HG02973 (cell line): ENCODE data around the gene EDRF1.

Experiments
- ATAC-seq: cut with Tn5 transposase; IDR thresholded peaks from one replicate; pipeline ENCODE4 v1.9.1; 2021; ENCODE audit warnings: moderate library complexity; ENCODE audit not compliant: unreplicated experiment

The EDRF1 gene

GRCh38 chr10:125761961-125762360 lies 42.5 kb downstream of the EDRF1 start:
- ATAC-seq = no peak

DNA sequence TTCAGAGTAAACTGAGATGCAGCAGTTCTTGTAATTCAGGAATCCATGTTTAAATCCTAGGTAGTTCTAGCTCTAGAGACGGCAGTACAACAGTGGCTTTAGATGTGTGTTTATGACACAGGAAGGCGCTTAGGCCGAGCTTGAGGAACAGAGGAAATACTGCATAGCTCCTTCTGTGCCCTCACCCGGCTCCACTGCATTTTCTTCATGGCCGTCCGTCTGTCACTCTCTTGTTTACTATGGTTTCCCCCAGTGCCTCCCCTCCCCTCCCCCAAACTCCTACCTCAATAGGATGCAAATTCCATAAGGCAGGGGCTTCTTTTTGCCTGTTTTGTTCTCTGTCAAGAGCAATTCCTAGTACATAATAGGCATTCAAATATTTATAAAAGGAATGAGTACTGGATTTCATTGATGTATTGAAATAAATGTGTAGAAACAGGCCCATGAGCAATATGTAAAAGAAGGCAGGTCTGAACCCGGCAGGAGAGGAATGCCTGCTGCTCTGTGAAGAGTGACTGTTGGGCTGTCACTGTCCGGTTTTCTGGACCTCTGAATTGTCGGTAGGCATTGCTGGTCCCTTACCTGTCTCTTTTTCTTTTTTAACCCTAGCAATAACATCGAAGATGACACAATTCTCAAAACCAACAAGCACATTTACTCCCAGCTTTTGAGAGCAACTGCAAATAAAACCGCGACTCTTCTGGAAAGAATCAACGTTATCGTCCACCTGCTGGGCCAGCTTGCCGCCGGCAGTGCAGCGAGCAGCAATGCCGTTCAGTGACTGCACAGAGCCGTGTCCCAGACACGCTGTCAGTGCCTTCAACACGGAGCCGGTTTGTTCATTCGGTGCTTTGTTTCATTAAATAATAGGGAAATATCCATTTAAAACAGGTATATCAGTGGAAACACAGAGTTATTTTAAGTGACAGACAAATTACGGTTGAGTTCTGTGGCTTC lies 43.5 kb downstream of the EDRF1 start:
- ATAC-seq = no peak

GRCh38 chr10:125765835-125766234 lies 46.3 kb downstream of the EDRF1 start:
- no peak for ATAC-seq

- no peak for ATAC-seq
Measured at GRCh38 chr10:125766511-125766910, 47.0 kb downstream of the EDRF1 start.

DNA sequence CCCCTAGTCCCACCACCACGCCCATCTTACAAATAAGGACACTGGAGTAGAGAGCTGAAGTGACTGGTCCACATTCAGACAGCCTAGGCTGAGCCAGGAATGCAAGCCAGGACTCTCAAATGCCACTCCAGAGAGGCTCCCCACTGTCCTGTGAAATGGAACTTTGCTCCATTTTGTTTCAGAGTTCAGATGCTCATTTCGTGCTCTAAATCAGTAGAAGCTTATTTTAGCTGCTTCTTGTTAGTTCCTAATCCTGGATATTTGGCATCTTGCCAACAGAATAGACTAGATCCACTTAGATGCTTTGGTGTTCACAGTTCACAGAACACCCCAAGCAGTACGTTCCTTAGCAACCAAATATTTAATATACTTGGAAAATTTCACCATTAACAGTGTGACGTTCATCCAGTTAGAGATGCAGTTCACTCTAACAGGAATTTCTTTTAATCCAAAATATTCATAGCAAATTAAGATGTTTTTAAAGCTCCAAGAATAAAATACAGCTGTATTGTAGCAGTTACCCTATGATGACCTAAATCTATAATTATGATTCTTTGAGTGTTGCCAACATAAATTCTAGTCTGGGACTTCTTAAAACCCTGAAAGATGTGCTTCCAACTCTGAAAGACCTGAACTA lies 48.8 kb downstream of the EDRF1 start:
- ATAC-seq = no peak

DNA sequence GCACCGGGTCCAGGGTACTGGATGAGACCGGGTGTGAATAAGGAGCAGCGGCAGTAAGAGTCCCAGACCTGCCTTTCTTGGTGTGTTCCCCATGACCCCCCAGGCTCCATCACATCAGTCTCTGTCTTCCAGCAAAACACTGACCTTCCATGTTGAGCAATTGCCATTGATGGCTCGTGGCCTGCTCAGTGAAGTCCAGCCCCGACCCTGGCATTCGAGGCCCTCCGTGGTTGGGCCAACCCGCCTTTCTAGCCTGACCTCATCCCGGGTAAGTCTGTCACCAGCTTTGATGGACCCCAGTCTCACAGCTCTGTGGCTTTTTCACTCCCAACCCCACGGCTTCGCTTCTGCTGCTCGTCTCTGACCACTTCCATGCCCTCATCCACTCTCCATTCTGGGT lies 49.7 kb downstream of the EDRF1 start:
- no peak for ATAC-seq

- no peak for ATAC-seq
Measured at GRCh38 chr10:125770844-125771243, 51.3 kb downstream of the EDRF1 start.

- ATAC-seq = no peak
Measured at GRCh38 chr10:125772112-125772863, 52.8 kb downstream of the EDRF1 start.

DNA sequence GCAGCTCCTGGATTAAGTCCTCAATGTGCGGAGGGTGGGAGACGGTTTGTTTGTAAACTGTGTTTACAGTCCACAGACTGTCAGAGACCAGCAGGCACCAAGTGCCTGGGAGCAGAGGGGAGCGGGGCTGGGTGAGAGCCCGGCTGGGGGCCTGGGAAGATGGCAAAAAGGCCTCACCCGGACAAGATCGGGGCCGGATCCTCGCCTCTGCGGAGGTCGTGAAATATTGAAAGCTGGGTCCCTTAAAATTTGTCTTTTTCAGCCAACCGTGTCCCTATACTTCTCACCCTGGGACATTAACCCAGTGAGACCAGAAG lies 53.3 kb downstream of the EDRF1 start:
- no peak for ATAC-seq

DNA sequence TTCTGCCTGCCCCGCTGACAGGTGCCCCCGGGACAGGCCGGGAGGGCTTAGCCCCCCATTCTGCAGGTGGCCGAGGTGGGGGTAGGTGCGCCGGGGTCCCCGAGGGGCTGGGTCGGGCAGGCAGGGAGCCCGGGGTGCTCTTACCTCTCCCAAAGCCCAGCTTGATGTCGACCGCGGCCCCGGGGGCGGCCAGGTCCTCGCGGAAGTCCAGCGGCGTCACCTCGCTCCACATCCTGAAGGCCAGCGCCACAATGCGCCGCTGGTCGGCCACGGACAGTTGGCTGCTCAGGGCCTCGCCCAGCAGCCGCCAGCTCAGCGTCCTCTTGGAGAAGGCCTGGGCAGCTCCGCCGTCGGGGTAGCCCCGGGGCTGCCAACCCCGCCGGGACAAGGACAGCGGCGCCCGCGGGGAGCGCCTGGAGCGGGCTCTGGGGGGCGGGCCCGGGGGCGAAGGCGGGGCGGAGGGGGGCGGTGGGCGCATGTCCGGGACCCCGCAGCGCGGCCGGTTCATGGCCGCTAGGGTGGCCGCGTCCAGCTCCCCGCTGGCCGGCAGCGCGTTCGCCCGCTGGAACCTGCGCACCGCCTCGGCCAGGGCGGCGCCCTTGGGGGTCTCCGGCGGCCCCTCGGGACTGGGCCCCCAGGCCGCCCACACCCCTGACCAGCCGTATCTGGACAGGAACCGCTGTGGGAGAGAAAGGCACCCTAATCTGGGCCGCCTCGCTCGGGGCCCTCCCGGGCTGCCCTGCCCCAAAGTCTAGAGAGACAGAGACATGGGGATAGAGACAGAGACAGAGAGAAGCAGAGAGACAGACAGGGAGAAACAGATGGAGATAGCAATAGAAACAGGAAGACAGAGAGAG lies 54.4 kb downstream of the EDRF1 start:
- ATAC-seq = no peak

- no peak for ATAC-seq
Measured at GRCh38 chr10:125774581-125775191, 55.2 kb downstream of the EDRF1 start.

GRCh38 chr10:125775491-125776106 lies 56.1 kb downstream of the EDRF1 start, which contains the start of gene MMP21:
TSS of gene MMP21 (minus strand) at chr10:125775821. CDS start at chr10:125775821, 0 bp downstream.
- ATAC-seq = no peak

DNA sequence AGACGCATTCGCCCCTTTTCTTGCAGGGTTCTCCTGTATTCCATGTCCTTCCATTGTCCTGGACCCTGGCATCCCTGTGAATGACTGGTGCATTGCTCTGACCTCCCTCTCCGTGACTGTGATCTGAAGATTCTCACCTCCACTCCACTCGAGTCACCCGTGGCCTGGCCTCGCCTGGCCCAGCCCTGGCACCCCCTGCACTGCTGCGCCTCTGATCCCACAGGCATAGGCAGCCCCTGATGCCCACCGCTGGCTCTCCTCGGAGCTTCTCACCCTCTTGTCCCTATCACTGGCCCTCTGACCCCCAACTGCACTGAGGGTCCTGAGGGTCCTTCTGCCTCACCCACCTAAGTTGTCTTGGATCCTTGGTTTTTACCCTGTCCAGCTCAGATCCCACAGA lies 58.3 kb downstream of the EDRF1 start:
- ATAC-seq = no peak

- ATAC-seq = no peak
Measured at GRCh38 chr10:125778556-125778955, 59.0 kb downstream of the EDRF1 start.

DNA sequence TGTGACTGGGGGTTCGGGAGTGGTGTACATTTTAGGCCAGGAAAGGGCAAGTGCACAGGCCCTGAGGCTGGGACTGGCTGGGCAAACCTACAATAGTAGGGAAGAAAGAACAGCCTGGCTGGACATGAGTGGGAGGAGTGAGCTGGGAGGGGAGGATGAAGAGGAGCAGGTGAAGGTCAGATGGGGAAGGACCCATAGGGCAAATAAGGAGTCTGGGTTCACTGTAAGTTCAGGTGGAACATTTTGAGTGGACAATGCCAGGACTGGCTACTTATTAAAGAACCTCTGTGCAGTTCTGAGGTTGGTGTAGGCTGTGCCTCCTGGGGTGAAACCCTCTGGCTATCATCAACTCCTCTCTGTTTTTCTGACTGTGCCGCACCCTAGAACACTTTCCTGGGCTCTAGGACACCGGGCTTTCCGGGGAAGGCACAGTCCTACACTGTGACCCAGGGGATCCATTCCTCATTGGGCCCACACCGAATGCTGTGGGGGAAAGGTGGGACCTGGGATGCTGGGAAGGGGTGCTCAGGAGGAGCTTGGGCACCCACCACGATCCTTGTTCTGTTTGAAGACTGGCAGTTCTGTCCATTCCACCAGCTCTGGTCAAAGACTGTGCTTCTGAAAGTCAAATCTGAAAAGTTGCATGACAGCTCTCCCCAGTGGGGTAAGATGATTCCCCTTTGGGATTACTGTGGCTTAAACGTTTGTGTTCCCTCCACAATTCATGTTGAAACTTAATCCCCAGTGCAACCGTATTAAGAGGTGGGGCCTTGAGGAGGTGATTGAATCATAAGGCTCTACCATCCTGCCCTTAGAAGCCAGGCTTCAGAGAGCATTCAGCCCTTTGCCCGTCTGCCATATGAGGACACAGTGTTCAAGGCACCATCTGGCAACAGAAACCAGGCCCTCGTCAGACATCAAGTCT lies 60.2 kb downstream of the EDRF1 start:
- ATAC-seq = no peak

GRCh38 chr10:125781374-125781773 lies 61.9 kb downstream of the EDRF1 start:
- ATAC-seq = no peak

GRCh38 chr10:125782054-125782453 lies 62.5 kb downstream of the EDRF1 start:
- no peak for ATAC-seq

DNA sequence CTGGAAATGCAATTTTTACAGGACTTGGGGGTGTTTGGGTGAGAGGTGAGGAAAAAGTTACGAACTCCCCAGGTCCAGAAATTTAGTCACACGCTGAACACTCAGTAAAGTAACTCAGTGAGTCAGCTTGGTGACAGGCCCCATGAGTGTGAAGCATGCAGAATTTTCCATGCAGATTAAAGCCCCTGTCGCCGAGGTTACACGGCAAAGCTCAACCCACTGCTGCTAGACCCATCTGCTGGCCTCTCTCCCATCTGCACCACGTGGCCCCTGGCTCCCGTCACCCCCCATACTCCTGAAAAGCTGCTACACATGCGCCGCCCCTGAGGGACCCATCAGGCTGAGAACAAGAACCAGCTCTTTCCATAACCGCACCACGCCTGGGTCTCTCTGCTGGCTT lies 63.1 kb downstream of the EDRF1 start:
- ATAC-seq = no peak

DNA sequence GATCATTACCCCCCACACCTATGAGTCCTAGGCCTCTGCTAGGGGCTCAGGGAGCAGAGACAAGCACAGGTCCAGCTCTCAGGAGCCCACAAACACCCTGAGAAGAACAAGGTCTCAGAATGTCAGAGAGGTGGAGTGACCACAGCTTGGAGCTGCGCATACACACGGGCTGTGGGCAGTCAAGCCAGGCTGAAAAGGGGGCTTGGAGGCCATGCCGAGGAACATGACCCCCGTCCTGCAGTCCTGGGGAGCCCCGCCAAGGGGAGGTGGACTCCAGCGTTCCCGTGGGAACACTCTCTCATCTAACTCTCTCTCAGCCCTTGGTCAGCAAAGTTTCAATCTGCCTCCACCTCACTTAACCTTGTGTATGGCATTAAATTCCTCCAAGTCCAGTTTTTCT lies 63.9 kb downstream of the EDRF1 start:
- ATAC-seq = no peak
